Measurements from ENCODE around the gene ADAM12.

The ADAM12 gene

DNA sequence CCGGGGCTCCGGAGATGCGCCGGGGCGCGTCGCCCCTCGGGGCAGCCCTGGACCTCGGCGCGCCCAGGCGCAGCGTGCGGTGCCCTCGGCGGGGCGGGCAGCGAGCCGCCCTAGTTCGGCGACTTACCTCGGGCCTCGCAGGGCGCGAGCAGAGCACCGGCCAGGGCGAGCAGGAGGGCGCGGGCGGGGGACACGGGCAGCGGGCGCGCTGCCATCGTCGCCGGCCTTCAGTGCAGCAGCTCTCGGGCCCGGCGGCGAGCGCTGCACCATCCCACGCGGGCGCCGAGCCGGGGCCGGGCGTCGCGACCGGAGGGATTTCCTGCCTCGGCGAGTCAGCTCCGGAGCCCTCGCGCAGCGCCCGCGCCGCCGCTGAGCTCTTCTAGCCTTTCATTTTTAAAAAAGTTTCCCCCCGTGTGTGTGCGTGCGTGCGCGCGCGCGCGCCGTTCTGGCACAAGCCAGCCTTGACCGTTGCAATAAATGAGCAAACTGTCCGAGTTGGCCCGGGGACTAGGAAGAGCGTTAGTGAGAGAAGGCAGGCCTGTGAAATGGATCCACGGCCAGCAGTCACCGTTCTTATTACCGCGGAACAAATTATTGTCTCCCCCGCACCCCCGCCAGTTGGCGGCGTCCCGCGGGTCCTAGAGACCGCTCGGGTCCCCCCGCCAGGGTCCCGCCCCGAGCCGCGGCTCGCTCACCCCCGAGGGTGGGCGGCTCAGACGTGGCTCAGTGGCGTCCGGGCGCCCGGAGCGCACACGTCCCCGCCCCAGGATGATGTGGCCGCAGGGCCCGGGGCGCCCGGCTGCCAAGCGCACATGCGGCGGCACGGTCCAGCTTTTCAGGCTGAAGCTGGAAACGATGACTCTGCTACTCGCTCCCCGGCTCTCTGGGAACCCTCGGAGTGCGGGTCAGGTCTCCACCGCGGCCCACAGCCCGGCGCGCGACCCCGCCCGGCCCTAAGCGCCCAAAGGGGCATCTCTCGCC lies at the start of gene ADAM12:
Gene ADAM12, minus strand, starts transcription at position 547 of the 981 bp plus-strand sequence. Its CDS starts 332 bp downstream, at position 215.
- DNase-seq (ENCODE audit: low read depth, low spot score): no peak

- DNase-seq (ENCODE audit: low read depth, low spot score): no peak
Observed at GRCh38 chr10:126437635-126438406, 49.5 kb upstream of the ADAM12 start.

DNA sequence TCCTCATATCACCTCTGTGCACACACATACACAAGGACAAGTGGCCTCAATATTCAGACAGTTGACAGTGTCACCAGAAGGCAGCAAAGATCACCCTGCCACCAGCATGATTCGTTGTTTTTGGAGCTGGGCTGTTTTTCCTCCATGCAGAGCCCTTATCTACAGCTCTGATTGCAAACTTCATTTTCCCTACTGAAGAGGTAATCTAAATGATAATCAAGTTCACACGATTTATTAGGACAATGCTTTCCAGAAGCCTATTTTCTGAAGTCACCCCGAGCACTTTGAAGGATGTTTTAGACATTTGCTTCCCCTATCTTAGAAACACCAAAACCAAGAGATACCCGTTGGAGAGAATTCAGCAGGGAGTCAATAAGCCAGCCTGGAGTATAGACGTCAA lies 46.0 kb upstream of the ADAM12 start:
- DNase-seq (ENCODE audit: low read depth, low spot score): no peak

DNA sequence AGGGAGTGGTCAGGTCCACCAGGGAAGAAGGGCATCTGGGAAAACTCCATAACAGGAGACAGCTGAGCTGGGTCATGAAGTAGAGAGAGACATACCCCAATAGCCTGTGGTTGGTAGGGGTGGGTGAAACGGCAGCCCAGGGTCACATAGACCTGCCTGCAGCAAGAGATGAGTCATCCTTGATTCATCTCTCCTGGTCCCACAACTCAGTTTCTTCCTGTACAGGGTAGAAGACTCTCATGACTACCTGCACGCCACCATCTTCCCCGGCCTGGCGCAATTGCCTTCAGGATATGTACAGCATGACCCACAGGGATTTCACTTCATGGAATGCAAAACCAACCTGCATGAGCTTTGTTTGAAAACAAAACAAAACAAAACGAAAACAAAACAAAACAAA lies 45.1 kb upstream of the ADAM12 start:
- no peak for DNase-seq (ENCODE audit: low read depth, low spot score)

DNA sequence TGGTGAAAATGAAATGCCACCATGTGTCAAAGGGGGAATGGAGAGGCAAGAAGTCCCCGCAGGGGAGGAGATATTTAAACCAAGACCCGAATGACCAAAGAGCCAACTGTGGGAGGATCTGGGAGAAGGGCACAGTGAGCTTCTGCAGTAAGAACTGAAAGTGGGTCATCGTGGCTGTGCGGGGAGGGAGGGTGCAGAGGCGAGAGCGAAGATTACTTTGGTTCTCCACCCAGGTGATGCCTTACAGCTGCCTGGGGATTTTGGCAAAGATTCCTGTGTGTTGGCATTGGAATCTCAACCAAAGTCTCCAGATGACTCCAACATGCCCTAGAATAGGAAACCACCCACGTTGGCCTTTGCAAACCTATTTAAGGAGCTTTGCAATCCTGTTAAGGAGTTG lies 44.2 kb upstream of the ADAM12 start:
- no peak for DNase-seq (ENCODE audit: low read depth, low spot score)

- DNase-seq (ENCODE audit: low read depth, low spot score): no peak
Observed at GRCh38 chr10:126431816-126432215, 43.5 kb upstream of the ADAM12 start.

- no peak for DNase-seq (ENCODE audit: low read depth, low spot score)
Observed at GRCh38 chr10:126430512-126430911, 42.2 kb upstream of the ADAM12 start.

DNA sequence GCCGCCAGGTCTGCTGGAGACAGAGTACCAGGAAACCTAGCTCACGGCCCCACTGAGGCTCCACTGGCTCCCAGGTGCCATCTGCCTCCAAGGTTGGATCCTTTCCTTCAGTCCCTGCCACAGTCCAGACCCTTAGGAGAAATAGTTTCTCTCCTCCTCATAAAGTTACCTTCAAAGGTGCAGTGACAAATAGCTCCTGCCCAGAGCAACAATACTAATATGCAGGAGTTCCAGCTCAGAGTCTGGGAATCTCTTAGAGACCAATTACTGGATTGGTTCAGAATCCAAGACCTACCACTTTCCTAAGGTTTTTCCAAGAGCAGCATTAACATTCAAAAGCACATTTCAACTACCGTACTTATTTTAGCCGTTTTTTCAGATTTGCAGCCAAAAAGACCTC lies 41.0 kb upstream of the ADAM12 start:
- no peak for DNase-seq (ENCODE audit: low read depth, low spot score)

GRCh38 chr10:126425489-126426065 lies 37.3 kb upstream of the ADAM12 start:
- no peak for DNase-seq (ENCODE audit: low read depth, low spot score)

DNA sequence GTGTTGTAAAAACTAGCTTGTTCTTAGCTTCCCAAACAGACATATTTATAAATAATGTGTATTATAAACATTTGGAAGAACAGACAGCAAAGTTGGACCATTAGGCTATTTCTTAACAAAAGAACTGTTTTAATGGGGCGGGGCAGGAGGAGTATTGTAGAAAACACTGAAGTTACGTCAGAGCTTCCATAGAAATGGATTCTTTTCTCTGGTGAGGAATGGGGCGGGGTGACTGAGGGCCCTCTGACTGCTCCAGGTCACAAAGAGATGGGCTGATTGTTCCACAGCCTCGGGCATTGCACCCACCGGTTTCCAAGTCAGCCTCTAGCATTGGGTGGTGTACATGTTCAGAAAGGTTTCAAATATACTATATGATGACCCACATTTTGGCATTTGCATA lies 36.8 kb upstream of the ADAM12 start:
- DNase-seq (ENCODE audit: low read depth, low spot score): no peak

DNA sequence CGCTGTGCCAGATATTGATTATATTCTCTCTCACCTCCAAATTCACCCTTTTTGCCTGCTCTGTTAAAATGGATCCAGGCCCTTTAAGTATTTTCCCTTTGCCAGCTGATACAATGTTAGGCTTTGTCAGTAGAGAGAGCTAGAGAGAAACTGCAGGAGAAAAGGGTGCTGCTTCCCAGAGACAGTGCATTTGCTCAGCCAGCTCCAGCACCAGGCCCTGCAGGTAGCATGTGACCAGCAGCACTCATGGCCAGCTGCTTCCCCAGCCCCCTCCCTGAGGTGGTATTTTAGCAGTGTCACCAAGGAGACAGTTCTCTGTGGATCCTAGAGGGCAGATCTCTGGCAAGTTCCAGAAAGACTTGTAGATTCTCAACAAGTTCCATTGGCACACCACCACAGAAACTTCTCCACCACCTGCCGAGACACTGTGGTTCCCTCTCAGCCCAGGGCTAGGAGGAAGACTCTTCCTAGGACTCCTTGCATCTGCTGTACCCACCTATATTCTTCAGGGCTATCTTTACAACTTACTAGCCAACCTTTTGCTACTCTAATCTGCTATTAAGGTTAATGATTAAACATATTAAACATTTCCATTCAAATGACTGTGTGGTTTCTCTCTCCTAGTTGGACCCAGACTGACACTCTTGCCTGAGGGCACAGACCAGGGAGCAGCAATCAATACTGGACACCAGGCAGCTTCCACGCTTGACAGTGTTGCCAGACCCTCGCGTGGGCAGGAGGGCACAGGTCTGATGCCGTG lies 35.6 kb upstream of the ADAM12 start:
- no peak for DNase-seq (ENCODE audit: low read depth, low spot score)

- no peak for DNase-seq (ENCODE audit: low read depth, low spot score)
Observed at GRCh38 chr10:126422567-126422966, 34.3 kb upstream of the ADAM12 start.

DNA sequence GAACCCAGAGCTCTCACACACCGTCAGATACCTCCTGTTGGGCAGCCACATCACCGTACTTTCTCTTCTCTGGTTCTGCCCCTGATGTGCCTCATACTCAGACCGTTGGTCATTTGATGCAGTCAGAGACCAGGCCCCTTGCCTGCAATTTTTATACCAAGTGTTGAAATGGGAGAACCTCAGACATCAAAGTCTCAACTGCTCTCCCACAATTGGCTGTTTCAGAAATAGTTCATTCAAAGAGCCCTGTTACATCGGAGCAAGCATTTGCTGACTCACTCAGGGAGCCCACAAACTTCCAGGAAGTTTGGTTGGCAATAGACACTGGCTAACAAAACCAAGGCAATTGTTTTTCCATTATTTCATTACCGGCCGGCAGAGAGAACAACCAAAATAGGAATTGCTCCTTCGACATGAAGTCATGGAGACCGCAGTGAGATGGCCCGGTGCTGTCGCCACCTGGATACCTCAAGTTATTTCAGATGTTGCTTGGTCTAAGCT lies 33.5 kb upstream of the ADAM12 start:
- peak; percentile 65 for DNase-seq (ENCODE audit: low read depth, low spot score)

GRCh38 chr10:126420567-126421300 lies 32.5 kb upstream of the ADAM12 start:
- DNase-seq (ENCODE audit: low read depth, low spot score): no peak

DNA sequence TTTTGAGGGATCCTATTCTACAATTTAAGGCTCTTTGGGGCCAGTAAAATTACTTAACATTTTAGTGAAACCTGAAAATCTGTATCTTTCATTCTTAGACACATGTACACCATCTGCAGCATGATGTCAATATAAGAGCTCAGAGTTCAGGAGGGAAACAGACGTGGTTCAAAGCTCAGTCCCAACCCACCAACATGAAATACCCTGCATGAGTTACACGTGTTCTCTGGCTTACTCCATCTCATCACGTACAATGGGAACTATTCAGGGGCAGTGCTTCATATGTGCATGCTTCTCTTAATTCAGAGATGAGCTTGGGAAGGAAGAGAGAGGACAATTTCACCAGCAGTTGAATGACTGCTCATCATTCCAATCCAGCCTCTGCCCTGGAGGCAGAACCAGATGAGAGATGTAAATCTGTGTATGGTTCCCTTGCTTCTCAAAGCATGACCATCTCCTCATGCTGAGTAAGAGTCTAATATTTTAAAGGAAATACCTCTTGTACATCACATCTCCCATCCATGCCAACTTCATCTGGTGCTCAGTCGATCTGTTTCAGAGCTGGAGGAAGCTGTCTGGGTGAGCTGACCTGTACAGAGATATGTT lies 29.0 kb upstream of the ADAM12 start:
- no peak for DNase-seq (ENCODE audit: low read depth, low spot score)

DNA sequence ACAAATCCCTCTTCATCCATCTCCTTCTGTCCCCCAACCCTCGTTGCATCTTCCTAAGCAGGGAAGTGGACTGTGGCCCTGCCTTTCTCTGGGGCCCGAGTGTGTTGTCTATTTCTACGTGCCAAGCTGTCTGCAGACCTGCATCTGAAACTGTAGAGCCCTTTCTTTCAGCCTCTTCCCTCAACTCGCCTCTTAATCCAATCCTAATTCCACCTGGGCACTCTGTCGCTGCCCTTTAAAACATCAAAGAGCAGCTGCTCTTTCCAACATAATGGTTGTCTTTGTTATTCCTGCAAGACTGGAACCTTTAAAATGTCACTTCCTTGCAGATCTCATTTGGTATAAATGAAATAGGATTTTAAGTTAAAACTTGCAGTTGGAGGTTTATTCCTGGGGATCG lies 21.5 kb upstream of the ADAM12 start:
- no peak for DNase-seq (ENCODE audit: low read depth, low spot score)

- DNase-seq (ENCODE audit: low read depth, low spot score): no peak
Observed at GRCh38 chr10:126408953-126409641, 20.8 kb upstream of the ADAM12 start.

- no peak for DNase-seq (ENCODE audit: low read depth, low spot score)
Observed at GRCh38 chr10:126407831-126408230, 19.6 kb upstream of the ADAM12 start.

- no peak for DNase-seq (ENCODE audit: low read depth, low spot score)
Observed at GRCh38 chr10:126405239-126405775, 17.0 kb upstream of the ADAM12 start.

Data from brain pericyte (primary cell).